SK-N-SH (cell line): Measurements from ENCODE around the gene KCNB1.

Experiments used
- ELF1 ChIP-seq: IDR thresholded peaks from 2 replicates; pipeline ENCODE4 v1.4.0; 2012
- EP300 ChIP-seq, 2 experiments: IDR thresholded peaks; 2 replicates each; pipeline versions ENCODE4 v1.4.0 to v1.6.1; 2012; ENCODE audit warnings: borderline replicate concordance in 1 of 2, low read depth in 1 of 2, low read length in 1 of 2
- EZH2phosphoT487 ChIP-seq: fragments of 200-600 bp; sonication (generic); IDR thresholded peaks from 2 replicates; pipeline ENCODE4 v1.6.1; 2017; ENCODE audit warnings: low read depth, mixed run types, mild to moderate bottlenecking, antibody characterized with exemption, moderate library complexity, borderline replicate concordance
- FOXM1 ChIP-seq: IDR thresholded peaks from 2 replicates; pipeline ENCODE4 v1.4.0; 2012; ENCODE audit warnings: low read depth, mild to moderate bottlenecking
- JUND ChIP-seq: IDR thresholded peaks from 2 replicates; pipeline ENCODE4 v1.4.0; 2012
- MXI1 ChIP-seq: IDR thresholded peaks from 2 replicates; pipeline ENCODE4 v1.6.1; 2012; ENCODE audit warnings: mild to moderate bottlenecking, low read depth, low read length, improper control_type of control experiment
- NFIC ChIP-seq: IDR thresholded peaks from 2 replicates; pipeline ENCODE4 v1.4.0; 2012; ENCODE audit warnings: borderline replicate concordance
- POLR2AphosphoS5 ChIP-seq: IDR thresholded peaks from 2 replicates; pipeline ENCODE4 v1.6.1; 2012; ENCODE audit warnings: low read depth, low read length
- REST ChIP-seq: IDR thresholded peaks from 2 replicates; pipeline ENCODE4 v1.6.1; 2012; ENCODE audit warnings: mild to moderate bottlenecking, low read depth, low read length, moderate library complexity
- USF1 ChIP-seq: IDR thresholded peaks from 2 replicates; pipeline ENCODE4 v1.4.0; 2012; ENCODE audit warnings: low read depth, borderline replicate concordance
- YY1 ChIP-seq: IDR thresholded peaks from 2 replicates; pipeline ENCODE4 v1.4.0; 2012; ENCODE audit warnings: low read depth, mild to moderate bottlenecking
- TF ChIP-seq, protein P1 (sequence below): fragments of 200-600 bp; sonication (generic); IDR thresholded peaks from 2 replicates; pipeline ENCODE4 v1.6.1; 2017; ENCODE audit warnings: antibody characterized with exemption, mild to moderate bottlenecking, moderate library complexity

DNA sequence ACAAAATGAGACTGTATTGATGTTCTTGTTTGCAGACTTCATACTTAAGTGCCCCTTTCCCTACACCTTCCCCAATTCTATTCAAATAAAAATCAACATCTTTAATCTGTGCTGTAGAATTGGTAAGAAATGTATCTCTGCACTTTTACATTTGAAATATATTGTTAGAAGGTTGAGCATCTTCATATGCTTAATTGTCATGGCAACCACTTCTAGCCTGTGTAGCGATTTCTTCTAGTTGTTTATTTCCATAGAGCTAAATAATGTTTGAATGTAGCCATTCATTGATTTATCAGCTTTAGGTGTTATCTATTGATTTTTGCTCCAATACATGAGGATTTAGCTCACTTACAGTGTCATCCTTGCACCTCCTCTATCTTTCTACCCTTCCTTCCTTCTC lies 166.9 kb downstream of the KCNB1 start:
- TF ChIP-seq, protein P1, sequence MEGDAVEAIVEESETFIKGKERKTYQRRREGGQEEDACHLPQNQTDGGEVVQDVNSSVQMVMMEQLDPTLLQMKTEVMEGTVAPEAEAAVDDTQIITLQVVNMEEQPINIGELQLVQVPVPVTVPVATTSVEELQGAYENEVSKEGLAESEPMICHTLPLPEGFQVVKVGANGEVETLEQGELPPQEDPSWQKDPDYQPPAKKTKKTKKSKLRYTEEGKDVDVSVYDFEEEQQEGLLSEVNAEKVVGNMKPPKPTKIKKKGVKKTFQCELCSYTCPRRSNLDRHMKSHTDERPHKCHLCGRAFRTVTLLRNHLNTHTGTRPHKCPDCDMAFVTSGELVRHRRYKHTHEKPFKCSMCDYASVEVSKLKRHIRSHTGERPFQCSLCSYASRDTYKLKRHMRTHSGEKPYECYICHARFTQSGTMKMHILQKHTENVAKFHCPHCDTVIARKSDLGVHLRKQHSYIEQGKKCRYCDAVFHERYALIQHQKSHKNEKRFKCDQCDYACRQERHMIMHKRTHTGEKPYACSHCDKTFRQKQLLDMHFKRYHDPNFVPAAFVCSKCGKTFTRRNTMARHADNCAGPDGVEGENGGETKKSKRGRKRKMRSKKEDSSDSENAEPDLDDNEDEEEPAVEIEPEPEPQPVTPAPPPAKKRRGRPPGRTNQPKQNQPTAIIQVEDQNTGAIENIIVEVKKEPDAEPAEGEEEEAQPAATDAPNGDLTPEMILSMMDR: no peak
- TF ChIP-seq FOXM1: no peak
- TF ChIP-seq POLR2AphosphoS5: no peak
- no peak for TF ChIP-seq EP300 (IDR thresholded peaks at IDR 0.05; ENCODE audit: borderline replicate concordance in 1 of 2, low read depth in 1 of 2, low read length in 1 of 2)
- no peak for TF ChIP-seq REST
- TF ChIP-seq USF1: no peak
- TF ChIP-seq NFIC: no peak
- TF ChIP-seq EZH2phosphoT487: no peak
- no peak for TF ChIP-seq MXI1
- TF ChIP-seq YY1: no peak
- TF ChIP-seq JUND: no peak
- TF ChIP-seq ELF1: no peak
